ENCODE measurements around the gene SSUH2.

DNA sequence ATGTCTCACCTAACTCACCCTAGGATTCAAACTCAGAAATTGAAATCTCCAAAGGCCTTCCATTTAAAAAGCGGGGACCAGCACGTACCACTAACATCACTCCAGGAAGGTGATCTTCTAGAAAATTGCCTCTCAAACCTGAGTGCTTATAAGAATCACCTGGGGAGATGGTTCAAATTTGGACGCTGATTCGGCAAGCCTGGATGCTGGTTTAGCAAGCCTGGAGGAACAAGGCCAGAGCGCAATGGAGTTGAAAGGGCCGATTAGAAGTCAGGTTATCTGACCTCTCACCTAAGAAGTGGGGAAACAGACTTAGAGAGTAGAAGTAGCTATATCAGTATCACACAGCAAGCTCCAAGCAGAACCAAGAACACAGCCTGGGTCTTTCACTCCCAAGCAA is 68.2 kb downstream of the SSUH2 start:
- TF ChIP-seq, protein P1, sequence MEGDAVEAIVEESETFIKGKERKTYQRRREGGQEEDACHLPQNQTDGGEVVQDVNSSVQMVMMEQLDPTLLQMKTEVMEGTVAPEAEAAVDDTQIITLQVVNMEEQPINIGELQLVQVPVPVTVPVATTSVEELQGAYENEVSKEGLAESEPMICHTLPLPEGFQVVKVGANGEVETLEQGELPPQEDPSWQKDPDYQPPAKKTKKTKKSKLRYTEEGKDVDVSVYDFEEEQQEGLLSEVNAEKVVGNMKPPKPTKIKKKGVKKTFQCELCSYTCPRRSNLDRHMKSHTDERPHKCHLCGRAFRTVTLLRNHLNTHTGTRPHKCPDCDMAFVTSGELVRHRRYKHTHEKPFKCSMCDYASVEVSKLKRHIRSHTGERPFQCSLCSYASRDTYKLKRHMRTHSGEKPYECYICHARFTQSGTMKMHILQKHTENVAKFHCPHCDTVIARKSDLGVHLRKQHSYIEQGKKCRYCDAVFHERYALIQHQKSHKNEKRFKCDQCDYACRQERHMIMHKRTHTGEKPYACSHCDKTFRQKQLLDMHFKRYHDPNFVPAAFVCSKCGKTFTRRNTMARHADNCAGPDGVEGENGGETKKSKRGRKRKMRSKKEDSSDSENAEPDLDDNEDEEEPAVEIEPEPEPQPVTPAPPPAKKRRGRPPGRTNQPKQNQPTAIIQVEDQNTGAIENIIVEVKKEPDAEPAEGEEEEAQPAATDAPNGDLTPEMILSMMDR (conservative IDR thresholded peaks at IDR 0.05; ENCODE audit: low read depth in 2 of 2), result no peak
- no peak for TF ChIP-seq POLR2AphosphoS5 (IDR thresholded peaks at IDR 0.05; ENCODE audit: low read depth)
- TF ChIP-seq EZH2 (IDR thresholded peaks at IDR 0.05; ENCODE audit: low read depth, unreplicated experiment), result no peak
- TF ChIP-seq, protein P2, sequence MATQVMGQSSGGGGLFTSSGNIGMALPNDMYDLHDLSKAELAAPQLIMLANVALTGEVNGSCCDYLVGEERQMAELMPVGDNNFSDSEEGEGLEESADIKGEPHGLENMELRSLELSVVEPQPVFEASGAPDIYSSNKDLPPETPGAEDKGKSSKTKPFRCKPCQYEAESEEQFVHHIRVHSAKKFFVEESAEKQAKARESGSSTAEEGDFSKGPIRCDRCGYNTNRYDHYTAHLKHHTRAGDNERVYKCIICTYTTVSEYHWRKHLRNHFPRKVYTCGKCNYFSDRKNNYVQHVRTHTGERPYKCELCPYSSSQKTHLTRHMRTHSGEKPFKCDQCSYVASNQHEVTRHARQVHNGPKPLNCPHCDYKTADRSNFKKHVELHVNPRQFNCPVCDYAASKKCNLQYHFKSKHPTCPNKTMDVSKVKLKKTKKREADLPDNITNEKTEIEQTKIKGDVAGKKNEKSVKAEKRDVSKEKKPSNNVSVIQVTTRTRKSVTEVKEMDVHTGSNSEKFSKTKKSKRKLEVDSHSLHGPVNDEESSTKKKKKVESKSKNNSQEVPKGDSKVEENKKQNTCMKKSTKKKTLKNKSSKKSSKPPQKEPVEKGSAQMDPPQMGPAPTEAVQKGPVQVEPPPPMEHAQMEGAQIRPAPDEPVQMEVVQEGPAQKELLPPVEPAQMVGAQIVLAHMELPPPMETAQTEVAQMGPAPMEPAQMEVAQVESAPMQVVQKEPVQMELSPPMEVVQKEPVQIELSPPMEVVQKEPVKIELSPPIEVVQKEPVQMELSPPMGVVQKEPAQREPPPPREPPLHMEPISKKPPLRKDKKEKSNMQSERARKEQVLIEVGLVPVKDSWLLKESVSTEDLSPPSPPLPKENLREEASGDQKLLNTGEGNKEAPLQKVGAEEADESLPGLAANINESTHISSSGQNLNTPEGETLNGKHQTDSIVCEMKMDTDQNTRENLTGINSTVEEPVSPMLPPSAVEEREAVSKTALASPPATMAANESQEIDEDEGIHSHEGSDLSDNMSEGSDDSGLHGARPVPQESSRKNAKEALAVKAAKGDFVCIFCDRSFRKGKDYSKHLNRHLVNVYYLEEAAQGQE (IDR thresholded peaks at IDR 0.05; ENCODE audit: unreplicated experiment), result no peak
- TF ChIP-seq CREB1 (CRISPR knock-in tag; IDR thresholded peaks at IDR 0.05; ENCODE audit: low read depth), result no peak
- no peak for TF ChIP-seq EZH2phosphoT487 (IDR thresholded peaks at IDR 0.05; ENCODE audit: unreplicated experiment)
- no peak for TF ChIP-seq ZNF114 (CRISPR knock-in tag; IDR thresholded peaks at IDR 0.05)
- TF ChIP-seq STAT1 (IDR thresholded peaks at IDR 0.05; ENCODE audit: unreplicated experiment), result no peak
